RPMI7951 (cell line): Measurements from ENCODE around the gene C15orf39. TPM values are rescaled to one million over a fixed set of nuclear protein-coding genes. Genes with fewer than 3 reads are reported as not detected.

ENCODE experiments used
- DNase-seq: peaks from one replicate; pipeline ENCODE4 v3.0.0-alpha.2; 2012; ENCODE audit warnings: low read depth
- total RNA-seq: library from RNA; depleted of rRNA; stranded (reverse); fragments of >200 nt; shearing (Covaris generic); gene quantifications from 2 replicates; pipeline ENCODE4 v1.2.3, GENCODE V29; 2014

C15orf39 gene
- total RNA-seq, 1 experiment from 2014 or later = 10.0 TPM

- no peak for DNase-seq
Observed at GRCh38 chr15:75197062-75197630, 4.5 kb upstream of the C15orf39 start.

DNA sequence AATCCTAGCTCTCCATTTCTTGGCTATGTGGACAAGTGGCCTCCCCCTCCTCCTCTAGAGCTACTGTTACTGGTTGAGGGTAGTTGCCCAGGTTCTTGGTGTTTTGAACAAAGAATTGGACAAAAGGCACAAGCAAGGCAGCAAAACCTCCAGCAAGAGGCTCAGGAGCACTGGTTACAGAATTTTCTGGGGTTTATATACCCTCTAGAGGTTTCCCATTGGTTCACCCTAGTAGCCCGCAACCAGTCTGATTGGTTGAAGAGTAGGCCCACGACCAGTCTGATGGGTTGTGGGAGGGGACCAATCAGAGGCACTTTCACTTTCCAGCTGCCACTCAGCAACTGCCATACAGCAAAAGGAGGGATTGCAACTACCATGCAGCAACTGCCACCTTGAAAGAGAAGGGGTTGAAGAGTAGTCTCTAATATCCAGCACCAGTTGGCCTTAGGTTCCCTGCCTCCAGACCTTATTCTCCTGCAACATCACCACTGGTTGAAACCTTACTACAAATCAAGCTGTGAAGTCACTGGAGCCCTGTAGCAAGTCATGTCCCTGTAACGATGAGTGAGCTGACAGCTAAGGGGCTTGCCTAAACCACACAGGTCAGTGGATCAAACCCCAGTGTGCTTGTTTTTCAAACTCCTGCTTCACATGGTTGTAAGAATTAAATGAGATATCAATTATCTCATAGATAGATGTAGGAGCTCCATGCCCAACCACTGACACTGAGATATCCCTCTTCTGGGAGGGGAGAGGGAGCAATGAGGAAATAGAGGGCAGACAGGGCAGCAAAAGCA is 2.9 kb upstream of the C15orf39 start:
- DNase-seq = peak; percentile 72

DNA sequence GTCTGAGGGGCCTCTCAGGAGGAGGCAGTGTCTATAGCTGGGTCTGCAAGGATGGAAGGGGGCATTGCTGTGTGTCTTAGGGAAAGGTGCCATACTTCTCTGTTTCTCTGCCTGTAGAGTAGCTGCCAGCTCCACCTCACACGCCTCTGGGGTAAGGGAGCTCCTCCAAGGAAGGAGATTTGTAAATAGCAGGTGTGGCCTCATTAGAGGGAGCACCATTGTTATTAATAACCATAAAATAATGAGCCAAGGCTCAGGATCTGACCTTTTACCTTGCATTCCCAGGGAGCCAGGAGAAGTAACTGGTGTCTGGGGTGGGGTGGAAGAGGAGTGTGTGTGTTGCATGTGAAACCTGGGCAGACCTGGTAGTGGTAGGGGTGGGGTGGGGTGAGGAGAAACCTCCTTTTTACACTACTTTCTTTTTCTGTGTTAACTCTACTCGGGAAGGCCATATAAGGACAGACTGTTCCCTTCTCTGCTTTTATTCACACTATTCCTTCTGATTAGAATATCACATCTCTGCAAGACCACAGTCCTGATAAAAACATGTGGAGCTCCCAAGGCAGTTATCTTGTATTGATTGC is 2.2 kb upstream of the C15orf39 start:
- DNase-seq = no peak

- no peak for DNase-seq
Observed at GRCh38 chr15:75200391-75200764, 1.3 kb upstream of the C15orf39 start.

DNA sequence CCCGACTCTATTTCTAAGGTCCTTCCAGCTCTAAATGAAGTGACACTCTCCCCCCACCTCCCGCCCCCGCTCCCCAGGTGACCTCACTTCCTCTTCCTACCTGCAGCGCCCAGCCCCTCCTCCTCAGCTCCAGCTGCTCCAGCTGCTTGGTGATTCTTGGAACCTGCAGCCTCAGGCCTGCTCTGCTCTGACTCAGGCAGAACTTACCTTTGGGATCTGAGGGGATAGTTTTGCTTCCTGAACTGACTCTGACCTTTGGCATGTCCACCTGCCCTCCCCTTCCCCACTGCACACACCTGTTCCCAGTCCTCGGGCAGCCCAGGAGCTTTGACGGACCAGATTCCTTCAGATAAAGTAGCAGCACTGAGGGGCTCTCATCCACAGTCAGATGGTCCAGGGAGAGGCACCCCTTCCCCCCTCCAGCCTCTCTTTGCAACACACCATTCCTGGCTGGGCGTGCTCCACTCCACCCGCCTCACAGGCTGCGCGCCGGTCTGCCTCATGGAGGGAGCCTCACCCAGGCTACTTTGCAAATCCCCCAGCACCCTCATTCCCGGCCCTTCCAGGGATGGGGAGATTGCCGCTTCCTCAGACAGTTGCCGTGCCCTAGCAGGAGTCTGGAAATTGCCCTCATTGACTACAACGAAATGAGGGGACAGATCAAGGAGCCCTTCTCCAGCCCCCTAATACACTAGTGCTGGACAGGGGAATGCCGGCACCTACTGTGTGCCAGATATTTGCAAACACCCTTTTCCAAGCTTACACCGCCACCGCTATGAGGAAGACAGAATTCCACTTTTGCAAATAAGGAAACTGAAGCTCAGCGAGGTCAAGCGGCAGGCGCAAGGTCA is 692 bp upstream of the C15orf39 start:
- no peak for DNase-seq

DNA sequence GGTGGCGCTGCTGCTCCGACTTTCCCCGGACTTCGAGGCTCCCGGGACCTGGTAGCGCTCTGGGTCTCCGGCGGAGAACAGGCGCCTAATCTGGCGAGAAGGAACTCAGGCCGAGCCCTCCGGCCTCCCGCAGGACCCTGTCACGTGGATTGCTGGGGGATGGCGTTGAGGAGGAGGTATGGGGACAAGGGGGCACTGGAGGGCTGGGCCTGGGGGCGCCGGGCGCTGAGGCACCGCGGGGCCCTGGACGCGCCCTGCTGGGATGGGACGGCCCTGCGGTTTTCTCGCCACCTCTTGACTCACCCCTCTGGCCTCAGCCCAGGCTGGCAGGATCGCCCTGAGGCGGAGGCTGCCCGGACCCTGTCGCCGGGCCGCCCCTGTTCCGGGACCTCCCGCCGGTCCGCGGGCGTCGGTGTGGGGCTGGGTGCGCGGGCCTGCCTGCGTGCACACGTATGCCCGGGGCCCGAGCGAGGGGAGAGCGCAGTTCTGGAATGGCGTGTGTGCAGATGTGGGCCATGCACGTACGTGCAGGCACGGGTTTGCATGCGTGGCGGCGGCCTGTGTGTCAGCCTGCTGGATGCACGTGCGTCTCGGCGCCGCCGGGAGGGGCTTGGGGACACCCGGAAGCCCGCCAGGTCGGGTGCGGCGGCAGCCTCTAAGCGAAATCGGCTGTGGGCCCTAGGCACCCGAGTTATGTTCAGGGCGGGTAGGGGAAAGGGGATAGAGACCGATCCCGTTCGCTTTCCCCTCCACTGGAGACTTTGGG is 752 bp downstream of the C15orf39 start:
- peak; percentile 85 for DNase-seq

DNA sequence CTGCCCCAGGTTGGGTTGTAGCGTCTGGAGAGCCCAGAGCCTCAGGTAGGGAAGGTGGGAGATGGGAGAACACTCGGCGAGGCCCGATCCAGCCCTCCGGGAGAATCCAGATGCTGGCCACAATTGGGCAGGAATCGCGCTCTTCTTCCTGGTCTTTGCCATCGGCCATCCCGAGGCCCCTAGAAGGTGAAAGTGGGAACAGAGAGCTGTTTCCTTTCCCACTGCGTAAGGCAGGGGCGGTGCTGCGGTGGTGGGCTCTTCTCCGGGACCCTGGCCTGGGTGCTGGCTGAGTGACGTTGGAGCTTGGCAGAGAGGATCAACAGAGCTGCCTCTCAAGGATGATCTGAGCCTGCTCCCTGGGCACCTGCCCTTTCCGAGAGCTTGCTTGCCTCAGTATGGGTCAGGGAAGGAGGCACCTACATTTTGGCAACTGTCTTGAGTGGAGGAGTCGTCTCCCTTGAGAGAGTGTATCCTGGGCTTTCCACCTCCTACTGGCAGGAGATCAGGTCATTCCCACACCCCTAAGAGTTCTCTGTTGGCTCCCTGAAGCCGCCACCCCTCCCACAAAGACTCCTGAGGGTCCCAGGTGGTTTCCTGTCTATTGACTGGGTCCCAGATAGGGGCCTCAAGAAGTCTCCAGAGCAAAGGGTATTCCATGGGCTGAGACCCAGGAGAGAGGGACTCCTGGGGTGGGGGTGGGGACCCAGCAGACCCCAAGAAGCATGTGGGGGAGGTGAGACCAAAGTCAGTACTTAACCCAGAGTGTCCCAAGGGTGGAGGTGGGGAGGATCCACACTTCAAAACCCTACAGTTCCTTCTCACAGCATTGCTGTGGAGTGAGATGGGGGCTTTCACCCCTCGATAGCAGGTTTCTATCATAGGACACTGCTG is 1.6 kb downstream of the C15orf39 start:
- DNase-seq = peak; percentile 29

GRCh38 chr15:75203908-75204263 is 2.2 kb downstream of the C15orf39 start:
- DNase-seq = no peak

DNA sequence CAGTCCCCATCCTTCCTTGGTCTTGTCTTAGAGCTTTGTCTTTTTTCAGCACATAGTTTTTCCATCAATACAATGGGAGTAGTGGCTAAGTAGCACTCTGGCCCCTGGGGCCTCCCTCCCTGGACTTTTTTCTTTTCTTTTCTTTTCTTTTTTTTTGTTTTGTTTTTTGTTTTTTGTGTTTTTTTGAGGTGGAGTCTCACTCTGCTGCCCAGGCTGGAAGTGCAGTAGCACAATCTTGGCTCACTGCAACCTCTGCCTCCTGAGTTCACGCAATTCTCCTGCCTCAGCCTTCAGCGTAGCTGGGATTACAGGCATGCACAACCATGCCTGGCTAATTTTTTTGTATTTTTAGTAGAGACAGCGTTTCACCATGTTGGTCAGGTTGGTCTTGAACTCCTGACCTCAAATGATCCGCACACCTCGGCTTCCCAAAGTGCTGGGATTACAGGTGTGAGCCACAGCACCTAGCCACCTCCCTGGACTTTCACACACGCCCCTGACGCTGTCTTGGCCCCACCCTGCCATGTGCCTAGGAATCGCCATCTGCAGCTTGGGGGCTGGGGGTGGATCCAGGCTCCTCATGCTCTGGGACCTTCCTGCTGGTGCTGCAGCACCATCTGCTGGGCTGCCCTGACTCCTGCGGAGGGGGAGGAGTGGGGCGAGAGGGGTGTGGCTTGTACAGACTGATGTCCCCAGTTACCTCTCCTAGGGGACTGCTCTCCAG is 2.8 kb downstream of the C15orf39 start:
- DNase-seq = peak; percentile 89

DNA sequence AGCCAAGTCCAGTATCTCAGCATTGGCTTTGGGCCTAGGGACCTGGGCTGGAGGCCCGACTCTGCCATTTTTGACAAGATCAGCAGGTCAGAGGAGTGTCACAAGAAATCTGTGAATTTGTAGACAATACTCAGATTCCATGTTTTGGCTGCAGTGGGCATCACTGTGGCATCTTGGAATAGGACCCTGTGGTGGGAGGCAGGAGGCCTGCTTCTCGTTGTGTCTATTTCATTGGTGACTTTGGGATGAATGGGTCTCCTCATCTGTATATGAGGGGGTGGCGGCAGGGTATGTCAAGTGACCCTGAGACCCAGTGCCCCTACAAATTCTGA is 3.3 kb downstream of the C15orf39 start:
- no peak for DNase-seq

- no peak for DNase-seq
Observed at GRCh38 chr15:75206006-75206405, 4.3 kb downstream of the C15orf39 start.

- no peak for DNase-seq
Observed at GRCh38 chr15:75206803-75207617, 5.3 kb downstream of the C15orf39 start.

DNA sequence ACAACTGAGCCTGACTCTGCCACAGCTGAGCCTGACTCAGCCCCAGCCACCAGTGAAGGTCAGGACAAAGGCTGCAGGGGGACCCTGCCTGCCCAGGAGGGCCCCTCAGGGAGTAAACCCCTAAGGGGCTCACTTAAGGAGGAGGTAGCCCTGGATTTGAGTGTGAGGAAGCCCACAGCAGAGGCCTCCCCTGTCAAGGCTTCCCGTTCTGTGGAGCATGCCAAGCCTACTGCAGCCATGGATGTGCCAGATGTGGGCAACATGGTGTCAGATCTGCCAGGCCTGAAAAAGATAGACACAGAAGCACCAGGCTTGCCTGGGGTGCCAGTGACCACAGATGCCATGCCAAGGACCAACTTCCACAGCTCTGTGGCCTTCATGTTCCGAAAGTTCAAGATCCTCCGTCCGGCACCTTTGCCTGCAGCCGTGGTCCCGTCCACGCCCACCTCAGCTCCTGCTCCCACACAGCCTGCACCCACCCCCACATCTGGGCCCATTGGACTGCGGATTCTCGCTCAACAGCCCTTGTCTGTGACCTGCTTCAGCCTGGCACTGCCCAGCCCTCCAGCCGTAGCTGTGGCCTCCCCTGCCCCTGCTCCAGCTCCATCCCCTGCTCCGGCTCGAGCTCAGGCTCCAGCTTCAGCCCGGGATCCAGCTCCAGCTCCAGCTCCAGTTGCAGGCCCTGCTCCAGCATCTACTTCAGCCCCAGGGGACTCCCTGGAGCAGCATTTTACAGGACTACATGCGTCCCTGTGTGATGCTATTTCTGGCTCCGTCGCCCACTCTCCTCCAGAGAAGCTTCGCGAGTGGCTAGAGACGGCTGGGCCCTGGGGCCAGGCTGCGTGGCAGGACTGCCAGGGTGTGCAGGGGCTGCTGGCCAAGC is 6.2 kb downstream of the C15orf39 start:
- no peak for DNase-seq

GRCh38 chr15:75208501-75209288 is 7.0 kb downstream of the C15orf39 start:
- DNase-seq = no peak

GRCh38 chr15:75209289-75209676 is 7.6 kb downstream of the C15orf39 start:
- DNase-seq = no peak

- DNase-seq = no peak
Observed at GRCh38 chr15:75210811-75211230, 9.1 kb downstream of the C15orf39 start.
